ENCODE measurements around the gene PRDM5. TPM values are rescaled to one million over a fixed set of nuclear protein-coding genes. Genes with fewer than 3 reads are reported as not detected.

The PRDM5 gene
- total and polyA plus RNA-seq, 9 of the 15 experiments (the other 6 are each of a cell fraction or from before 2014, with no cell fraction given), result not detected

DNA sequence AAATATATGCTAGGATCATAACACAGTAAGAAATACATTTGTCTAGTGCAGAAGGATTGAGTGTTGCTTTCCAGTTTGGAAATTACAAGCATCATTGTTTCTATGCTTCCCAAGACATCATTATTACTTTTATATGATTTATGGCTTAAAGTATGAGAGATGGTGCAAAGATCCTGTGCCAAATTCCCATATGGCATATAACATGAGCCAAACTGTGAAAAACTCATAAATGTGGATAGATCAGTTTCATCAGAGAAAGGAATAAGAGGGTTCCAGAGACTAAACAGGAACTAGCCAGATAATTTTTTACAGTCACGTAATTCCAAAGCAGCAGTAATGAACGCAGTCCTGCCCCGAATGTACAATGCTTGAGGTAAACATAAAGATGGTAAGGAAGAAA lies 126.3 kb downstream of the PRDM5 start:
- Histone ChIP-seq H3K27ac (ENCODE audit: extremely low read depth, low read depth, low read length) (no peak overlapping the region), H2AFZ (ENCODE audit: low read depth, low read length) (no peak overlapping the region), H3K9me1 (ENCODE audit: control insufficient read depth, insufficient read depth, low read length) (no peaks in the 10 kb centered on the region), H3K9me3 (replicated peaks; ENCODE audit: control insufficient read depth, insufficient read depth, low read depth, low read length) (no peaks in the 10 kb centered on the region; the same call in none of the 2 replicates), H3K4me2 (ENCODE audit: insufficient read depth, low read length) (no peak overlapping the region), H3K27me3 (ENCODE audit: control insufficient read depth in 2 of 2, insufficient read depth in 2 of 2, low read length in 2 of 2) (no peaks in the 10 kb centered on the region), H3K9ac (ENCODE audit: insufficient read depth in 1 of 2, low read depth in 2 of 2, low read length in 2 of 2) (no peak overlapping the region), H3K4me1 (replicated peaks in 1 of 2; ENCODE audit: control insufficient read depth in 2 of 2, insufficient read depth in 2 of 2, low read length in 2 of 2) (no peaks in the 10 kb centered on the region), H4K20me1 (replicated peaks; ENCODE audit: control insufficient read depth, insufficient read depth, low read length) (no peaks in the 10 kb centered on the region), H3K4me3 (no peak overlapping the region), H3K36me3 (ENCODE audit: control insufficient read depth, insufficient read depth, low read length) (no peaks in the 10 kb centered on the region), H3K79me2 (ENCODE audit: control insufficient read depth, insufficient read depth, low read length) (no peaks in the 10 kb centered on the region)
- FAIRE-seq, result no peak
- TF ChIP-seq, protein P1, sequence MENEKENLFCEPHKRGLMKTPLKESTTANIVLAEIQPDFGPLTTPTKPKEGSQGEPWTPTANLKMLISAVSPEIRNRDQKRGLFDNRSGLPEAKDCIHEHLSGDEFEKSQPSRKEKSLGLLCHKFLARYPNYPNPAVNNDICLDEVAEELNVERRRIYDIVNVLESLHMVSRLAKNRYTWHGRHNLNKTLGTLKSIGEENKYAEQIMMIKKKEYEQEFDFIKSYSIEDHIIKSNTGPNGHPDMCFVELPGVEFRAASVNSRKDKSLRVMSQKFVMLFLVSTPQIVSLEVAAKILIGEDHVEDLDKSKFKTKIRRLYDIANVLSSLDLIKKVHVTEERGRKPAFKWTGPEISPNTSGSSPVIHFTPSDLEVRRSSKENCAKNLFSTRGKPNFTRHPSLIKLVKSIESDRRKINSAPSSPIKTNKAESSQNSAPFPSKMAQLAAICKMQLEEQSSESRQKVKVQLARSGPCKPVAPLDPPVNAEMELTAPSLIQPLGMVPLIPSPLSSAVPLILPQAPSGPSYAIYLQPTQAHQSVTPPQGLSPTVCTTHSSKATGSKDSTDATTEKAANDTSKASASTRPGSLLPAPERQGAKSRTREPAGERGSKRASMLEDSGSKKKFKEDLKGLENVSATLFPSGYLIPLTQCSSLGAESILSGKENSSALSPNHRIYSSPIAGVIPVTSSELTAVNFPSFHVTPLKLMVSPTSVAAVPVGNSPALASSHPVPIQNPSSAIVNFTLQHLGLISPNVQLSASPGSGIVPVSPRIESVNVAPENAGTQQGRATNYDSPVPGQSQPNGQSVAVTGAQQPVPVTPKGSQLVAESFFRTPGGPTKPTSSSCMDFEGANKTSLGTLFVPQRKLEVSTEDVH (IDR thresholded peaks at IDR 0.05; ENCODE audit: low read depth, partially characterized antibody), result no peak
- no peak for TF ChIP-seq NKRF (IDR thresholded peaks at IDR 0.05; ENCODE audit: borderline replicate concordance)
- TF ChIP-seq SMARCA5 (IDR thresholded peaks at IDR 0.05), result no peak
- TF ChIP-seq ZNF282 (CRISPR knock-in tag; IDR thresholded peaks at IDR 0.05), result no peak
- 0% methylated on average over 3 of the region's 3 CpGs for WGBS (ENCODE audit: insufficient coverage, low coverage, missing lambda C conversion rate)
- in situ Hi-C loops (cut with MboI), result no loop called here
- ChIA-PET CTCF (ENCODE audit: low intra/inter-chr PET ratio) (no interaction called here), POLR2A (no interaction called here)
- no TSS peak for BruUV-seq (replicated peaks)
- no peak for DNase-seq (ENCODE audit: extremely low read depth in 1 of 4, low spot score in 3 of 4)
- no peak for ATAC-seq
- intact Hi-C loops (cut with micrococcal nuclease), result no loop called here
